GM12878 (cell line): Measurements from ENCODE around the gene ZBTB18. TPM values are rescaled to one million over a fixed set of nuclear protein-coding genes. Genes with fewer than 3 reads are reported as not detected.

Experiments used
- ATAC-seq: fragments of 200-7000 bp; cut with Tn5 transposase; 3 replicates; pipeline ENCODE4 v1.9.1; 2020; ENCODE audit warnings: mild to moderate bottlenecking, moderate library complexity
- BruUV-seq: library from RNA; stranded (reverse); fragments of 400-500 nt; replicated peaks from 2 replicates; lab custom pipeline; 2021; lab: Mats Ljungman, UMichigan
- CTCF ChIA-PET: fragments of 300-600 bp; sonication (Branson Sonifier 250); formaldehyde crosslinking; extraction: SDS; loops from one replicate; lab custom pipeline; 2021; ENCODE audit warnings: inconsistent platforms; lab: Yijun Ruan, JAX
- POLR2A ChIA-PET: fragments of 350-600 bp; formaldehyde crosslinking; extraction: SDS; loops from one replicate; lab custom pipeline; 2021; ENCODE audit warnings: inconsistent platforms; lab: Charles Lee
- RAD21 ChIA-PET: fragments of 300-600 bp; sonication (Branson Sonifier 250); formaldehyde crosslinking; loops from one replicate; lab custom pipeline; 2023; ENCODE audit warnings: antibody characterized with exemption; ENCODE audit not compliant: unreplicated experiment; lab: Charles Lee
- SMC1A ChIA-PET: fragments of 300-600 bp; sonication (Branson Sonifier 250); formaldehyde crosslinking; loops from one replicate; lab custom pipeline; 2023; ENCODE audit not compliant: unreplicated experiment, uncharacterized antibody; lab: Charles Lee
- DNase-seq: peaks from one replicate; pipeline ENCODE4 v3.0.0-alpha.2; 2011; ENCODE audit warnings: low read depth, low spot score
- FAIRE-seq: peaks from 3 replicates; lab custom pipeline; 2011; peaks lifted over from hg19 to GRCh38; lab: Jason Lieb, UNC
- H2AFZ ChIP-seq: 2 replicates; pipeline ENCODE4 v1.6.0; 2011; ENCODE audit warnings: low read depth, low read length, control low read depth; ENCODE audit not compliant: control insufficient read depth
- H3K27ac ChIP-seq: 2 replicates; pipeline ENCODE4 v1.5.1; 2011; ENCODE audit warnings: control low read depth; ENCODE audit not compliant: control insufficient read depth, insufficient read depth
- H3K27me3 ChIP-seq, 2 experiments: replicated peaks in 1 of 2; 2 replicates each; pipeline versions ENCODE4 v1.6.0 to v1.6.1; 2011; ENCODE audit warnings: low read length in 1 of 2; ENCODE audit not compliant: control insufficient read depth in 2 of 2, insufficient read depth in 2 of 2
- H3K36me3 ChIP-seq, 2 experiments: 2 replicates each; pipeline ENCODE4 v1.5.1; 2011; ENCODE audit warnings: low read length in 1 of 2; ENCODE audit not compliant: control insufficient read depth in 2 of 2, insufficient read depth in 2 of 2
- H3K4me1 ChIP-seq: 2 replicates; pipeline ENCODE4 v1.6.1; 2011; ENCODE audit warnings: mild to moderate bottlenecking, low read length, moderate library complexity, mixed read lengths; ENCODE audit not compliant: control insufficient read depth, insufficient read depth
- H3K4me2 ChIP-seq: 2 replicates; pipeline ENCODE4 v1.6.0; 2011; ENCODE audit warnings: control low read depth; ENCODE audit not compliant: control insufficient read depth, insufficient read depth
- H3K4me3 ChIP-seq: fragments of 200-600 bp; sonication (generic); 2 replicates; pipeline ENCODE4 v1.5.1; 2016
- H3K79me2 ChIP-seq: 2 replicates; pipeline ENCODE4 v1.6.0; 2011; ENCODE audit warnings: low read length; ENCODE audit not compliant: control insufficient read depth, insufficient read depth
- H3K9ac ChIP-seq: 2 replicates; pipeline ENCODE4 v1.8.0; 2011; ENCODE audit warnings: low read length, control low read depth, mixed read lengths; ENCODE audit not compliant: control insufficient read depth, insufficient read depth
- H3K9me3 ChIP-seq: replicated peaks from 3 replicates; pipeline ENCODE4 v1.5.1; 2011; ENCODE audit warnings: mild to moderate bottlenecking, low read length; ENCODE audit not compliant: control insufficient read depth, insufficient read depth
- H4K20me1 ChIP-seq: 2 replicates; pipeline ENCODE4 v1.6.0; 2011; ENCODE audit not compliant: control insufficient read depth, insufficient read depth
- ATF7 ChIP-seq: fragments of 450-650 bp; IDR thresholded peaks from 2 replicates; pipeline ENCODE4 v1.6.1; 2016; ENCODE audit warnings: low read depth, mild to moderate bottlenecking
- CHD2 ChIP-seq: IDR thresholded peaks from 2 replicates; pipeline ENCODE4 v1.6.1; 2011; ENCODE audit warnings: low read depth, low read length, improper control_type of control experiment, borderline replicate concordance
- EGR1 ChIP-seq, 2 experiments: IDR thresholded peaks; 1 replicate in 1 of 2; 2 replicates in 1 of 2; pipeline ENCODE4 v1.6.1; 2011 to 2012; ENCODE audit warnings: low read depth in 2 of 2, low read length in 2 of 2, borderline replicate concordance in 1 of 2, mild to moderate bottlenecking in 1 of 2, moderate library complexity in 1 of 2
- EP300 ChIP-seq, 2 experiments: fragments of 150-350 bp in 1 of 2; IDR thresholded peaks; 2 replicates each; pipeline ENCODE4 v1.6.1; 2011 to 2012; ENCODE audit warnings: low read depth in 2 of 2, low read length in 2 of 2, borderline replicate concordance in 1 of 2, improper control_type of control experiment in 1 of 2, inconsistent platforms in 1 of 2; ENCODE audit not compliant: control insufficient read depth in 1 of 2
- HDGF ChIP-seq: fragments of 450-650 bp; IDR thresholded peaks from 2 replicates; pipeline ENCODE4 v1.6.1; 2016; ENCODE audit warnings: antibody characterized with exemption
- IKZF1 ChIP-seq: fragments of 450-650 bp; conservative IDR thresholded peaks from 2 replicates; pipeline ENCODE4 v1.6.1; 2017; ENCODE audit warnings: antibody characterized with exemption, mild to moderate bottlenecking
- IKZF2 ChIP-seq, 2 experiments: fragments of 450-650 bp; IDR thresholded peaks; 2 replicates each; pipeline ENCODE4 v1.6.1; 2017; ENCODE audit warnings: mild to moderate bottlenecking in 2 of 2, moderate library complexity in 2 of 2
- KLF5 ChIP-seq: fragments of 450-650 bp; IDR thresholded peaks from 2 replicates; pipeline ENCODE4 v1.6.1; 2014; ENCODE audit warnings: mild to moderate bottlenecking; ENCODE audit not compliant: partially characterized antibody
- MEF2B ChIP-seq: fragments of 450-650 bp; IDR thresholded peaks from 2 replicates; pipeline ENCODE4 v1.6.1; 2018; ENCODE audit warnings: mild to moderate bottlenecking, moderate library complexity; ENCODE audit not compliant: partially characterized antibody, poor library complexity, severe bottlenecking
- MTA2 ChIP-seq: fragments of 450-650 bp; IDR thresholded peaks from 2 replicates; pipeline ENCODE4 v1.6.1; 2016; ENCODE audit warnings: low read depth, mild to moderate bottlenecking, moderate library complexity
- RAD21 ChIP-seq: IDR thresholded peaks from 2 replicates; pipeline ENCODE4 v1.6.1; 2011; ENCODE audit warnings: mild to moderate bottlenecking, low read depth, low read length, moderate library complexity; ENCODE audit not compliant: insufficient read depth
- RUNX3 ChIP-seq: IDR thresholded peaks from 2 replicates; pipeline ENCODE4 v1.6.1; 2012; ENCODE audit warnings: low read length, inconsistent platforms
- SMARCA5 ChIP-seq: fragments of 450-650 bp; IDR thresholded peaks from 2 replicates; pipeline ENCODE4 v1.6.1; 2017; ENCODE audit warnings: mild to moderate bottlenecking
- SREBF2 ChIP-seq: IDR thresholded peaks from 2 replicates; pipeline ENCODE4 v1.6.1; 2012; ENCODE audit warnings: mild to moderate bottlenecking, low read length
- WGBS: methylation state at CpG from one replicate; pipeline ENCODE4 v1.1.6; 2016; ENCODE audit warnings: low lambda C conversion rate; ENCODE audit not compliant: insufficient replicate concordance, insufficient coverage; ENCODE audit errors: missing lambda C conversion rate; 5-methylcytosine and 5-hydroxymethylcytosine counted together
- in situ Hi-C: fragments of 300-500 bp; cut with MboI; formaldehyde crosslinking; loops from 9 replicates; pipeline ENCODE4 v1.14.3; 2018; ENCODE audit warnings: mixed read lengths
- intact Hi-C: fragments of 100-400 bp; cut with micrococcal nuclease; formaldehyde crosslinking; loops from one replicate; pipeline ENCODE4 v1.14.2; 2022; ENCODE audit not compliant: unreplicated experiment
- polyA plus RNA-seq, 11 experiments: library from polyadenylated mRNA; depleted of rRNA in 4 of 11; unstranded in 6 of 11; stranded (reverse) in 5 of 11; fragments of >200 nt; fragmentation: Nextera tagmentation in 4 of 11; fragmentation: Illumina TruSeq in 1 of 11; extraction: Ambion mirVana in 4 of 11; extraction: Trizol in 1 of 11; gene quantifications; 1 replicate in 1 of 11; 2 replicates in 10 of 11; pipeline versions ENCODE4 v1.2.1 to v1.2.3, GENCODE V29; 2011 to 2016; ENCODE audit warnings: inconsistent platforms in 2 of 11, missing spikeins in 2 of 11, low read depth in 1 of 11
- total RNA-seq, 4 experiments: library from RNA; depleted of rRNA in 3 of 4; stranded (reverse); fragments of >200 nt in 3 of 4; fragmentation: Illumina TruSeq in 1 of 4; extraction: Trizol in 1 of 4; gene quantifications; 2 replicates each; pipeline versions ENCODE4 v1.2.1 to v1.2.3, GENCODE V29; 2013 to 2021

Gene ZBTB18
- total and polyA plus RNA-seq, 10 of the 15 experiments (the other 5 are each of a cell fraction or from before 2014, with no cell fraction given): 0.27 to 8.6 (median 6.1) TPM

DNA sequence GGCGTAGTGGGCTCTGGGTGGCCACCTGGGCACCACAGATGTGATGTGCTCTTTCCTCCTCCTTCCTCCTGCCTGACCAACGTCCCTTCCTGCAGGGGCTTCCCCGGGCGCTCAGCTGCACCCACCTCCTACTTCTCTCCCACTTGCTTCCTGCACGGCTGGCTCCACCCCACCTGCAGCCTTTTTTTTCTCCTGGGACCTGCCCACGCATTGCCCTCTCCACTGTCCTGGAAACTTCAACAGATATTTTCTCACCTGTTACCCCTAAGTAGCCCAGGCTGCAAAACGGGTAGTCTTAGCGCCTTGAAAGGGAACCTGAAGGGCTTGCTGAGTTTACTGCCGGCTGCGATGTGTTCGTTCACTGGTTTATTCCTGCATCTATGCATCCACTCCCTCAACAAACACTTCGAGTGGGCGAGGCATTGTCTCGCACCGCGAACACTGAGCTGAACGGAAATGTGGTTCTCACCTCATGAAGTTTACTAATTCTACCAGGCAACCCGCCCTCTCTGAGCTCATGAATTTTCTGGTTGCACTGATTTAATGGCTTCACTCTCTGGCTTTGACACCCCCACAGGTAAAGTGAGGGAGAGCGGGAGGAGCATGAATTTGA is 23.6 kb downstream of the ZBTB18 start:
- Histone ChIP-seq H3K4me1 (peaks cover 14% of the 10 kb centered on the region), H3K4me3 (peak overlapping the region; percentile 28), H3K27me3 (peaks cover 0 to 2% of the 10 kb centered on the region in 2 experiments; a peak in 2 of 4 replicates), H4K20me1 (no peaks in the 10 kb centered on the region), H2AFZ (peak overlapping the region; percentile 59), H3K9ac (no peak overlapping the region), H3K4me2 (peak overlapping the region; percentile 99), H3K79me2 (no peaks in the 10 kb centered on the region), H3K27ac (no peak overlapping the region), H3K9me3 (no peaks in the 10 kb centered on the region), H3K36me3 (no peaks in the 10 kb centered on the region)
- intact Hi-C loops (no loop called here), in situ Hi-C loops (no loop called here)
- ATAC-seq: peak; percentile 78
- ChIA-PET SMC1A (interaction anchor here (0.8 to 1.4 kb wide), 4 partner anchors 14 to 36 kb away, joined by 3 to 6 read pairs (median 4); no protein-coding TSS in a partner anchor), POLR2A (interaction anchor here (1.2 kb wide), 1 partner anchor 23 kb away, joined by 3 read pairs; the partner anchor contains the start of gene ZBTB18), CTCF (interaction anchor here (0.6 to 1.6 kb wide), 7 partner anchors 14 to 367 kb away, joined by 3 to 4 read pairs (median 3); partner anchors contain the start of gene ZBTB18), RAD21 (interaction anchor here (1.0 to 1.3 kb wide), 2 partner anchors 13 to 23 kb away, joined by 3 to 10 read pairs; partner anchors contain the start of gene ZBTB18)
- DNase-seq: no peak
- WGBS: 1% methylated on average over 19 of the region's 19 CpGs
- FAIRE-seq: peak; percentile 69
- no TSS peak for BruUV-seq
- TF ChIP-seq HDGF (no peak), MTA2 (peak; percentile 33; the same call in 1 of the 2 replicates), RUNX3 (peak; percentile 49), SREBF2 (no peak), EP300 (IDR thresholded peaks at IDR 0.05; ENCODE audit: borderline replicate concordance in 1 of 2, control insufficient read depth in 1 of 2, low read depth in 2 of 2, low read length in 2 of 2) (0 out of 4 replicates have a peak, but pooled peaks of 1 of the 2 experiments have one; percentile 7), IKZF1 (peak; percentile 46; the same call in 1 of the 2 replicates), ATF7 (0 out of 2 replicates have a peak, but pooled peaks have one; percentile 19), EGR1 (IDR thresholded peaks at IDR 0.05; ENCODE audit: borderline replicate concordance in 1 of 2, low read depth in 2 of 2, low read length in 2 of 2) (0 out of 3 replicates have a peak, but pooled peaks of 1 of the 2 experiments have one; percentile 32), CHD2 (0 out of 2 replicates have a peak, but pooled peaks have one; percentile 16), RAD21 (0 out of 2 replicates have a peak, but pooled peaks have one; percentile 7), MEF2B (peak; percentile 47), KLF5 (no peak), IKZF2 (IDR thresholded peaks at IDR 0.05) (peak in 1 of 2 experiments; percentile 19; a peak in 1 of 4 replicates), SMARCA5 (no peak)
